CD4-positive, alpha-beta T cell (primary cell): Measurements from ENCODE around the gene ADGRL2. TPM values are rescaled to one million over a fixed set of nuclear protein-coding genes. Genes with fewer than 3 reads are reported as not detected.

Source experiments
- ATAC-seq: fragments of 200-7000 bp; cut with Tn5 transposase; one replicate; pipeline ENCODE4 v1.10.0; 2022; ENCODE audit warnings: mild to moderate bottlenecking; ENCODE audit not compliant: poor library complexity
- CTCF ChIA-PET: fragments of 350-600 bp; sonication (Branson Sonifier 250); formaldehyde crosslinking; loops from one replicate; lab custom pipeline; 2021; ENCODE audit warnings: antibody characterized with exemption, inconsistent platforms; lab: Charles Lee
- POLR2A ChIA-PET: fragments of 350-600 bp; sonication (Branson Sonifier 250); formaldehyde crosslinking; loops from one replicate; lab custom pipeline; 2021; ENCODE audit warnings: antibody characterized with exemption, inconsistent platforms; lab: Charles Lee
- DNase-seq, 14 experiments: peaks; one replicate each; pipeline ENCODE4 v3.0.0-alpha.2; 2013 to 2020; ENCODE audit warnings: mixed read lengths in 2 of 14
- H3K27ac ChIP-seq, 2 donors: one replicate each; pipeline versions ENCODE4 v1.5.1 to v1.7.0; 2013; ENCODE audit warnings: low read length in 2 of 2, low read depth in 1 of 2, mild to moderate bottlenecking in 1 of 2
- H3K27me3 ChIP-seq, 2 experiments: 1 replicate in 1 of 2; 2 replicates in 1 of 2; pipeline versions ENCODE4 v1.6.1 to v1.7.0; 2013; ENCODE audit warnings: low read length in 2 of 2, control low read depth in 1 of 2, mild to moderate bottlenecking in 1 of 2, moderate library complexity in 1 of 2; ENCODE audit not compliant: insufficient read depth in 2 of 2, control insufficient read depth in 1 of 2
- H3K36me3 ChIP-seq: one replicate; pipeline ENCODE4 v1.6.1; 2013; ENCODE audit warnings: low read length, control low read depth; ENCODE audit not compliant: insufficient read depth
- H3K4me1 ChIP-seq: one replicate; pipeline ENCODE4 v1.6.1; 2013; ENCODE audit warnings: low read length, control low read depth; ENCODE audit not compliant: insufficient read depth
- H3K4me3 ChIP-seq: one replicate; pipeline ENCODE4 v1.5.1; 2013; ENCODE audit warnings: mild to moderate bottlenecking, low read length, moderate library complexity
- H3K9me3 ChIP-seq, 2 experiments: 1 replicate in 1 of 2; 2 replicates in 1 of 2; pipeline versions ENCODE4 v1.6.1 to v1.7.0; 2013; ENCODE audit warnings: low read length in 2 of 2, mild to moderate bottlenecking in 2 of 2, control low read depth in 1 of 2, moderate library complexity in 1 of 2; ENCODE audit not compliant: control insufficient read depth in 1 of 2, insufficient read depth in 1 of 2
- H3K27ac Mint-ChIP-seq: one replicate; pipeline ENCODE4 v1.8.0; 2020; ENCODE audit warnings: mixed read lengths
- H3K27me3 Mint-ChIP-seq: one replicate; pipeline ENCODE4 v1.8.0; 2021; ENCODE audit warnings: mixed read lengths
- H3K36me3 Mint-ChIP-seq: one replicate; pipeline ENCODE4 v1.8.0; 2021; ENCODE audit warnings: low read depth, mixed read lengths
- H3K4me1 Mint-ChIP-seq: one replicate; pipeline ENCODE4 v1.8.0; 2021; ENCODE audit warnings: low read depth, mixed read lengths
- H3K4me3 Mint-ChIP-seq: one replicate; pipeline ENCODE4 v1.8.0; 2020; ENCODE audit warnings: mild to moderate bottlenecking, mixed read lengths
- H3K9me3 Mint-ChIP-seq: one replicate; pipeline ENCODE4 v1.8.0; 2020; ENCODE audit warnings: mixed read lengths
- CTCF ChIP-seq: fragments of 200-600 bp; IDR thresholded peaks from one replicate; pipeline ENCODE4 v1.8.0; 2022; ENCODE audit warnings: antibody characterized with exemption, mild to moderate bottlenecking
- intact Hi-C, 2 experiments: fragments of 100-400 bp; cut with DNase I in 1 of 2; cut with micrococcal nuclease in 1 of 2; formaldehyde crosslinking; loops; one replicate each; pipeline versions ENCODE4 v1.15.1 to v1.9.0; 2023 to 2025; cut with DNase I, micrococcal nuclease
- total RNA-seq, 174 experiments: library from RNA in 2 of 174; stranded (reverse) in 2 of 174; gene quantifications; one replicate each; pipeline ENCODE4 v1.2.3 and lab custom pipeline; 2021 to 2026

Gene ADGRL2
- total RNA-seq, 2 experiments from 2014 or later, result not detected

- TF ChIP-seq CTCF, result no peak
- Histone ChIP-seq H3K36me3 (no peaks in the 10 kb centered on the region), H3K4me3 (no peak overlapping the region), H3K27me3 (no peaks in the 10 kb centered on the region), H3K4me1 (no peaks in the 10 kb centered on the region), H3K9me3 (no peaks in the 10 kb centered on the region), H3K27ac (no peak overlapping the region)
- Mint-ChIP-seq H3K4me1 (no peaks in the 10 kb centered on the region), H3K27ac (no peak overlapping the region), H3K9me3 (no peaks in the 10 kb centered on the region), H3K4me3 (no peak overlapping the region), H3K27me3 (no peaks in the 10 kb centered on the region), H3K36me3 (no peaks in the 10 kb centered on the region)
- ATAC-seq (no peak), DNase-seq (no peak)
- CTCF ChIA-PET, result no interaction called here
- intact Hi-C loops, result no loop called here
- POLR2A ChIA-PET, result no interaction called here
Measured at GRCh38 chr1:81813691-81814090, 13.0 kb downstream of the ADGRL2 start.

GRCh38 chr1:81819613-81820012, 18.9 kb downstream of the ADGRL2 start:
- intact Hi-C loops, result no loop called here

GRCh38 chr1:81820765-81821164, 20.0 kb downstream of the ADGRL2 start:
- no peak for TF ChIP-seq CTCF

More at GRCh38 chr1:81819613-81820012, 18.9 kb downstream of the ADGRL2 start:
- ATAC-seq (no peak), DNase-seq (no peak)
- Histone ChIP-seq H3K27ac (no peak overlapping the region), H3K27me3 (no peaks in the 10 kb centered on the region), H3K9me3 (no peaks in the 10 kb centered on the region), H3K4me1 (no peaks in the 10 kb centered on the region), H3K36me3 (no peaks in the 10 kb centered on the region), H3K4me3 (no peak overlapping the region)
- H3K27ac Mint-ChIP-seq, result no peak overlapping the region
- H3K4me3 Mint-ChIP-seq, result no peak overlapping the region
- no peaks in the 10 kb centered on the region for H3K36me3 Mint-ChIP-seq
- H3K9me3 Mint-ChIP-seq, result peaks cover 3% of the 10 kb centered on the region
- POLR2A ChIA-PET, result no interaction called here
- no peaks in the 10 kb centered on the region for H3K4me1 Mint-ChIP-seq
- no peak for TF ChIP-seq CTCF
- no peaks in the 10 kb centered on the region for H3K27me3 Mint-ChIP-seq
- CTCF ChIA-PET, result no interaction called here

More at GRCh38 chr1:81820765-81821164, 20.0 kb downstream of the ADGRL2 start:
- no peaks in the 10 kb centered on the region for H3K27me3 ChIP-seq
- H3K27ac ChIP-seq, result no peak overlapping the region
- H3K9me3 Mint-ChIP-seq, result peaks cover 5% of the 10 kb centered on the region
- no peaks in the 10 kb centered on the region for H3K36me3 Mint-ChIP-seq
- H3K27ac Mint-ChIP-seq, result no peak overlapping the region
- no peaks in the 10 kb centered on the region for H3K36me3 ChIP-seq
- ATAC-seq, result no peak
- H3K4me3 Mint-ChIP-seq, result no peak overlapping the region
- DNase-seq, result no peak
- intact Hi-C loops, result no loop called here
- no peak overlapping the region for H3K4me3 ChIP-seq
- H3K27me3 Mint-ChIP-seq, result no peaks in the 10 kb centered on the region
- no peaks in the 10 kb centered on the region for H3K4me1 Mint-ChIP-seq
- H3K4me1 ChIP-seq, result no peaks in the 10 kb centered on the region
- ChIA-PET CTCF (no interaction called here), POLR2A (no interaction called here)
- peaks cover 0 to 3% of the 10 kb centered on the region in 2 experiments for H3K9me3 ChIP-seq
